Peyer's patch (tissue), 4 donors: ENCODE data around the gene ARHGEF16.

ENCODE experiments used
- POLR2A ChIP-seq, 2 donors: fragments of 450-650 bp; IDR thresholded peaks; one replicate each; pipeline ENCODE4 v1.5.1; 2017; ENCODE audit warnings: antibody characterized with exemption in 2 of 2, mild to moderate bottlenecking in 2 of 2, moderate library complexity in 2 of 2
- TF ChIP-seq, protein P1 (sequence below), 6 experiments: fragments of 450-650 bp in 4 of 6; fragments of 200-600 bp in 2 of 6; sonication (generic) in 1 of 6; IDR thresholded peaks; one replicate each; pipeline ENCODE4 v1.5.1; 2017 to 2019; ENCODE audit warnings: antibody characterized with exemption in 6 of 6, mild to moderate bottlenecking in 3 of 6, moderate library complexity in 1 of 6

DNA sequence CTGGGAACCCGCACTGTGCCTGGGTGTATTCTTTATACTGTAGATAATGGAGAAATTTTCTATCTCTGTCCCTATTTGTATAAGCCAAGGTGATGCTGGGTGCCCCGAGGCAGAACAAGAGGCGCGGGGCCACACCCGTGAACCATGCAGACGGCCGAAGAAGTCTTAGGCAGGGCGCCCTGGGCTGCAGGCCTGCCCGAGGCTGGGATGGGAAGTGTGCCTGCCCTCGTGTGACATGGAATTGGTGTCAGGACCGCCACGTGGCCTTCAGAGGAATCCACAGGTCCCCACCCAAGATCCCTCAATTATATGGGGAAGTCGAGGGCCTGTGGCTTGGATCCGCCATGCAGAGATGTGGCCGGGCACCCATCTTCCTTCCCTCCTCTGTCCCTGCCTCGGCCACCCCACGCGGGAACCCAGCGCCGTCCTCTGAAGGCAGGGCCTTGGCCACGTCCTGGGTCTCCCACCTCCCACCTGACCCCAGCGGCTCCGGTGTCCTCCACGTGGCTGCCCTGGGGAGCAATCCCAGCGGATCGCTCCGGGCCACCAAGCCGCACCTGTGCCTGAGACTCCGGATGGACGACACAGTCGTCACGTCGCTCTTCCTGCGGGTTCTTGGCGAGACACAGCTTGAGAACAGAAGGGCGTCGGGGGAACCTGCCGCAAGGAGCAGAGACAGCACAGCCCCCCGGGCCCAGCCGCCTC, 19.9 kb upstream of the ARHGEF16 start:
- no peak for TF ChIP-seq POLR2A (IDR thresholded peaks at IDR 0.05)
- TF ChIP-seq, protein P1, sequence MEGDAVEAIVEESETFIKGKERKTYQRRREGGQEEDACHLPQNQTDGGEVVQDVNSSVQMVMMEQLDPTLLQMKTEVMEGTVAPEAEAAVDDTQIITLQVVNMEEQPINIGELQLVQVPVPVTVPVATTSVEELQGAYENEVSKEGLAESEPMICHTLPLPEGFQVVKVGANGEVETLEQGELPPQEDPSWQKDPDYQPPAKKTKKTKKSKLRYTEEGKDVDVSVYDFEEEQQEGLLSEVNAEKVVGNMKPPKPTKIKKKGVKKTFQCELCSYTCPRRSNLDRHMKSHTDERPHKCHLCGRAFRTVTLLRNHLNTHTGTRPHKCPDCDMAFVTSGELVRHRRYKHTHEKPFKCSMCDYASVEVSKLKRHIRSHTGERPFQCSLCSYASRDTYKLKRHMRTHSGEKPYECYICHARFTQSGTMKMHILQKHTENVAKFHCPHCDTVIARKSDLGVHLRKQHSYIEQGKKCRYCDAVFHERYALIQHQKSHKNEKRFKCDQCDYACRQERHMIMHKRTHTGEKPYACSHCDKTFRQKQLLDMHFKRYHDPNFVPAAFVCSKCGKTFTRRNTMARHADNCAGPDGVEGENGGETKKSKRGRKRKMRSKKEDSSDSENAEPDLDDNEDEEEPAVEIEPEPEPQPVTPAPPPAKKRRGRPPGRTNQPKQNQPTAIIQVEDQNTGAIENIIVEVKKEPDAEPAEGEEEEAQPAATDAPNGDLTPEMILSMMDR (IDR thresholded peaks at IDR 0.05): no peak
